Melanocyte of skin (primary cell): Measurements from ENCODE around the gene TPT1. TPM values are rescaled to one million over a fixed set of nuclear protein-coding genes. Genes with fewer than 3 reads are reported as not detected.

Source experiments
- small RNA-seq, 2 donors: library from RNA; depleted of rRNA; stranded (forward); fragments of <200 nt; gene quantifications; one replicate each; pipeline ENCODE3, GENCODE V24; 2012
- total RNA-seq, 2 donors: library from RNA; depleted of rRNA; stranded (reverse); fragments of >200 nt; gene quantifications; 2 replicates each; pipeline ENCODE4 v1.2.3, GENCODE V29; 2012

The TPT1 gene
- total RNA-seq: 1,000 to 10,000 TPM in 1 of 2 donors, 100 to 1,000 TPM in 1; 922 to 1,158 TPM

GRCh38 chr13:45341034-45341798 is at the start of gene TPT1:
TPT1 (minus strand) TSS chr13:45341183; CDS start chr13:45341069, 114 bp downstream.

Small RNA genes lying within 50 kb of the gene (small RNA-seq; reads per million reads assigned to genes)
- gene SNORA31: 3.8 to 5.5 reads per million in 2 donors

Other genes starting within 250 kb of the TPT1 start
- gene GTF2F2, start 220.7 kb downstream of the TPT1 start, total RNA-seq: 10 to 100 TPM; 36.8 to 52.0 TPM
- gene KCTD4, start 140.1 kb downstream of the TPT1 start, total RNA-seq: under 1 TPM in 1 of 2 donors, not detected in 1; under 0.01 TPM
- gene SLC25A30, start 77.2 kb upstream of the TPT1 start, total RNA-seq: 10 to 100 TPM; 24.4 to 32.6 TPM
- 10 to 100 TPM; 17.0 to 21.0 TPM for gene COG3, start 123.8 kb upstream of the TPT1 start, total RNA-seq